Activated CD4-positive, alpha-beta memory T cell treated with anti-CD3 and anti-CD28 coated beads, Interleukin-2, amount 10 ng/mL, durations not matched to agents 7 days and 5 days (primary cell): ENCODE measurements around the gene GRPR. TPM values are rescaled to one million over a fixed set of nuclear protein-coding genes. Genes with fewer than 3 reads are reported as not detected.

ENCODE experiments used
- CTCF ChIA-PET: fragments of 350-600 bp; sonication (Branson Sonifier 250); formaldehyde crosslinking; loops from one replicate; lab custom pipeline; 2021; ENCODE audit warnings: antibody characterized with exemption, inconsistent platforms; lab: Charles Lee
- POLR2A ChIA-PET: fragments of 350-600 bp; sonication (Branson Sonifier 250); formaldehyde crosslinking; loops from one replicate; lab custom pipeline; 2021; ENCODE audit warnings: antibody characterized with exemption; lab: Charles Lee
- DNase-seq: peaks from one replicate; pipeline ENCODE4 v3.0.0-alpha.2; 2020
- H3K27ac Mint-ChIP-seq: one replicate; pipeline ENCODE4 v1.8.0; 2021; ENCODE audit warnings: mild to moderate bottlenecking, mixed read lengths
- H3K27me3 Mint-ChIP-seq: one replicate; pipeline ENCODE4 v1.8.0; 2021; ENCODE audit warnings: mixed read lengths
- H3K36me3 Mint-ChIP-seq: one replicate; pipeline ENCODE4 v1.8.0; 2021; ENCODE audit warnings: low read depth, mixed read lengths
- H3K4me1 Mint-ChIP-seq: one replicate; pipeline ENCODE4 v1.8.0; 2021; ENCODE audit warnings: mixed read lengths
- H3K4me3 Mint-ChIP-seq: one replicate; pipeline ENCODE4 v1.8.0; 2021; ENCODE audit warnings: mild to moderate bottlenecking, mixed read lengths
- H3K9me3 Mint-ChIP-seq: one replicate; pipeline ENCODE4 v1.8.0; 2021; ENCODE audit warnings: mixed read lengths
- total RNA-seq, 2 experiments: library from RNA; stranded (reverse); gene quantifications; one replicate each; pipeline ENCODE4 v1.2.3, GENCODE V29; 2021

GRPR gene
- total RNA-seq, 2 experiments from 2014 or later, result not detected

GRCh38 chrX:16114611-16115010 lies 8.8 kb upstream of the GRPR start:
- CTCF ChIA-PET, result no interaction called here
- peaks cover 2% of the 10 kb centered on the region for H3K9me3 Mint-ChIP-seq
- POLR2A ChIA-PET, result no interaction called here

GRCh38 chrX:16119353-16120220 lies 3.8 kb upstream of the GRPR start:
- peaks cover 17% of the 10 kb centered on the region for H3K4me1 Mint-ChIP-seq
- no peaks in the 10 kb centered on the region for H3K36me3 Mint-ChIP-seq
- H3K27me3 Mint-ChIP-seq, result peaks cover 21% of the 10 kb centered on the region
- H3K9me3 Mint-ChIP-seq, result no peaks in the 10 kb centered on the region
- ChIA-PET POLR2A (no interaction called here), CTCF (no interaction called here)
- H3K4me3 Mint-ChIP-seq, result no peak overlapping the region
- H3K27ac Mint-ChIP-seq, result no peak overlapping the region
- DNase-seq, result no peak

More at GRCh38 chrX:16114611-16115010, 8.8 kb upstream of the GRPR start:
- Mint-ChIP-seq H3K36me3 (no peaks in the 10 kb centered on the region), H3K27ac (no peak overlapping the region), H3K27me3 (peaks cover 5% of the 10 kb centered on the region), H3K4me3 (no peak overlapping the region), H3K4me1 (peaks cover 6% of the 10 kb centered on the region)
- no peak for DNase-seq

- H3K4me1 Mint-ChIP-seq, result peaks cover 17% of the 10 kb centered on the region
- no peaks in the 10 kb centered on the region for H3K9me3 Mint-ChIP-seq
- CTCF ChIA-PET, result interaction anchor here (1.0 kb wide), 1 partner anchor 17 kb away, joined by 5 read pairs; no protein-coding TSS in a partner anchor
- H3K36me3 Mint-ChIP-seq, result no peaks in the 10 kb centered on the region
- DNase-seq, result no peak
- no peak overlapping the region for H3K4me3 Mint-ChIP-seq
- no peak overlapping the region for H3K27ac Mint-ChIP-seq
- POLR2A ChIA-PET, result no interaction called here
- H3K27me3 Mint-ChIP-seq, result peaks cover 18% of the 10 kb centered on the region
Measured at GRCh38 chrX:16120431-16120830, 2.9 kb upstream of the GRPR start.

GRCh38 chrX:16124201-16124600 lies 836 bp downstream of the GRPR start:
- ChIA-PET POLR2A (no interaction called here), CTCF (interaction anchor here (0.6 kb wide), 1 partner anchor 302 kb away, joined by 3 read pairs; no protein-coding TSS in a partner anchor)

GRCh38 chrX:16125520-16126149 lies 2.3 kb downstream of the GRPR start:
- H3K4me3 Mint-ChIP-seq, result no peak overlapping the region
- no peaks in the 10 kb centered on the region for H3K36me3 Mint-ChIP-seq
- ChIA-PET POLR2A (no interaction called here), CTCF (no interaction called here)
- peaks cover 23% of the 10 kb centered on the region for H3K27me3 Mint-ChIP-seq
- no peak overlapping the region for H3K27ac Mint-ChIP-seq
- no peaks in the 10 kb centered on the region for H3K9me3 Mint-ChIP-seq
- peaks cover 1% of the 10 kb centered on the region for H3K4me1 Mint-ChIP-seq
- DNase-seq, result no peak

More at GRCh38 chrX:16124201-16124600, 836 bp downstream of the GRPR start:
- Mint-ChIP-seq H3K9me3 (no peaks in the 10 kb centered on the region), H3K27ac (no peak overlapping the region), H3K36me3 (no peaks in the 10 kb centered on the region), H3K27me3 (peaks cover 23% of the 10 kb centered on the region), H3K4me3 (no peak overlapping the region), H3K4me1 (peaks cover 15% of the 10 kb centered on the region)
- no peak for DNase-seq

GRCh38 chrX:16130707-16131106 lies 7.3 kb downstream of the GRPR start:
- Mint-ChIP-seq H3K27ac (no peak overlapping the region), H3K4me3 (no peak overlapping the region), H3K36me3 (no peaks in the 10 kb centered on the region), H3K27me3 (peaks cover 16% of the 10 kb centered on the region), H3K9me3 (no peaks in the 10 kb centered on the region), H3K4me1 (no peaks in the 10 kb centered on the region)
- no peak for DNase-seq
- ChIA-PET CTCF (no interaction called here), POLR2A (no interaction called here)

GRCh38 chrX:16134936-16135335 lies 11.6 kb downstream of the GRPR start:
- Mint-ChIP-seq H3K27me3 (peaks cover 9% of the 10 kb centered on the region), H3K36me3 (no peaks in the 10 kb centered on the region), H3K27ac (no peak overlapping the region), H3K4me3 (no peak overlapping the region), H3K9me3 (no peaks in the 10 kb centered on the region), H3K4me1 (no peaks in the 10 kb centered on the region)
- ChIA-PET POLR2A (no interaction called here), CTCF (no interaction called here)
- DNase-seq, result no peak

GRCh38 chrX:16136080-16136479 lies 12.7 kb downstream of the GRPR start:
- no peak for DNase-seq
- no peaks in the 10 kb centered on the region for H3K4me1 Mint-ChIP-seq
- H3K9me3 Mint-ChIP-seq, result no peaks in the 10 kb centered on the region
- POLR2A ChIA-PET, result no interaction called here
- no peak overlapping the region for H3K4me3 Mint-ChIP-seq
- no peaks in the 10 kb centered on the region for H3K36me3 Mint-ChIP-seq
- CTCF ChIA-PET, result no interaction called here
- H3K27ac Mint-ChIP-seq, result no peak overlapping the region
- H3K27me3 Mint-ChIP-seq, result peaks cover 8% of the 10 kb centered on the region

GRCh38 chrX:16137416-16138107 lies 14.2 kb downstream of the GRPR start:
- Mint-ChIP-seq H3K36me3 (no peaks in the 10 kb centered on the region), H3K27ac (no peak overlapping the region), H3K4me1 (no peaks in the 10 kb centered on the region), H3K4me3 (no peak overlapping the region), H3K9me3 (no peaks in the 10 kb centered on the region), H3K27me3 (peaks cover 8% of the 10 kb centered on the region)
- DNase-seq, result no peak
- CTCF ChIA-PET, result interaction anchor here (1.4 kb wide), 1 partner anchor 17 kb away, joined by 5 read pairs; no protein-coding TSS in a partner anchor
- POLR2A ChIA-PET, result no interaction called here

GRCh38 chrX:16138108-16138427 lies 14.7 kb downstream of the GRPR start:
- Mint-ChIP-seq H3K4me1 (no peaks in the 10 kb centered on the region), H3K9me3 (no peaks in the 10 kb centered on the region), H3K4me3 (no peak overlapping the region), H3K27me3 (peaks cover 8% of the 10 kb centered on the region), H3K27ac (no peak overlapping the region), H3K36me3 (no peaks in the 10 kb centered on the region)
- ChIA-PET CTCF (interaction anchor here (1.4 kb wide), 1 partner anchor 17 kb away, joined by 5 read pairs; no protein-coding TSS in a partner anchor), POLR2A (no interaction called here)
- DNase-seq, result no peak

GRCh38 chrX:16140448-16140847 lies 17.1 kb downstream of the GRPR start:
- H3K36me3 Mint-ChIP-seq, result no peaks in the 10 kb centered on the region
- H3K4me1 Mint-ChIP-seq, result no peaks in the 10 kb centered on the region
- H3K27ac Mint-ChIP-seq, result no peak overlapping the region
- H3K9me3 Mint-ChIP-seq, result no peaks in the 10 kb centered on the region
- no peak overlapping the region for H3K4me3 Mint-ChIP-seq
- DNase-seq, result no peak
- CTCF ChIA-PET, result no interaction called here
- POLR2A ChIA-PET, result no interaction called here
- peaks cover 2% of the 10 kb centered on the region for H3K27me3 Mint-ChIP-seq

GRCh38 chrX:16140983-16141382 lies 17.6 kb downstream of the GRPR start:
- CTCF ChIA-PET, result no interaction called here
- Mint-ChIP-seq H3K27me3 (peaks cover 2% of the 10 kb centered on the region), H3K27ac (no peak overlapping the region), H3K9me3 (no peaks in the 10 kb centered on the region), H3K36me3 (no peaks in the 10 kb centered on the region), H3K4me1 (no peaks in the 10 kb centered on the region), H3K4me3 (no peak overlapping the region)
- POLR2A ChIA-PET, result no interaction called here
- DNase-seq, result no peak
